BE2C (cell line): ENCODE measurements around the gene S100A2.

Source experiments
- DNase-seq: peaks from one replicate; pipeline ENCODE4 v3.0.0-alpha.2; 2020
- H3K27me3 ChIP-seq: fragments of 250-450 bp; sonication (Bioruptor Pico); 2 replicates; pipeline ENCODE4 v1.5.1; 2020; ENCODE audit warnings: mild to moderate bottlenecking
- H3K36me3 ChIP-seq: fragments of 250-450 bp; sonication (Bioruptor Pico); 2 replicates; pipeline ENCODE4 v1.5.1; 2020; ENCODE audit warnings: mild to moderate bottlenecking
- H3K4me1 ChIP-seq: fragments of 250-450 bp; sonication (Bioruptor Pico); 2 replicates; pipeline ENCODE4 v1.5.1; 2020
- H3K4me3 ChIP-seq: 2 replicates; pipeline ENCODE4 v1.5.1; 2011; ENCODE audit warnings: low read depth, low read length
- H3K9me3 ChIP-seq: fragments of 250-450 bp; sonication (Bioruptor Pico); 2 replicates; pipeline ENCODE4 v1.5.1; 2020
- TF ChIP-seq, protein P1 (sequence below): IDR thresholded peaks from 2 replicates; pipeline ENCODE4 v1.5.1; 2012; ENCODE audit warnings: mild to moderate bottlenecking, low read depth, low read length

S100A2 gene

DNA sequence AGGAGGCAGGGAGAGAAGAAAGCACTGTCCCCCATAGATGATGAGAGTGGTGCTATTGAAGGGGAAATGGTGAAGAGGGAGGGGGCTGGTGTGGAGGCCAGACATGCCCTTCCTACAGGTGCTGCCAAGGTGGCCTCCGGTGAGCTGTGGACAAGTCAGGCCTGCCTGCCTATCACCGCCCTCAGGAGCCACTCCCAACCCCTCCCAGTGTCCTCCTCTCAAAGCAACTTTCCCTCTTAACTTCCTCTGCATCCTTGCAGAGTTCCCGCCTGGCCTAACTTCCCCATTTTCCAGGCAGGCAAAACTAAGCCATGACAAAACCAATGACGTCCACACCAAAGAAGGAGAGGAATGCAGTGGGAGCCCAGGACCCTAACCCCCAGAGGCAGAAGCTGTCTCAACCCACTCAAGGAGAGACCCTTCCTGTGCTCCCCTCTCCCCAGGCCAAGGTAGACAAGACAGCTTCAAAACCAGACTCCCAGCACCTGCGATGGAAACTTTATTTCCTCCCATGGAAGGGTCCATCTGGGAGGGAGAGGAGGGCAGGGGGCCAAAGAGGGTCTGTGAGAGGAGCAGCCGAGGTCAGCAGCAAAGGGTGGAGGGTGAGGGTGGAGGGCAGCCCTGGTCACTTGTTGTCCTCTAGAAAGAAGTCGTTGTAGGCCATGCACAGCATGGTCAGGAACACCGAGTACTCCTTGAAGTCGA, 28.8 kb downstream of the S100A2 start:
- Histone ChIP-seq H3K4me3 (peak overlapping the region; percentile 74), H3K9me3 (no peaks in the 10 kb centered on the region), H3K36me3 (no peaks in the 10 kb centered on the region), H3K27me3 (no peaks in the 10 kb centered on the region), H3K4me1 (peaks cover 39% of the 10 kb centered on the region)
- no peak for DNase-seq
- TF ChIP-seq, protein P1, sequence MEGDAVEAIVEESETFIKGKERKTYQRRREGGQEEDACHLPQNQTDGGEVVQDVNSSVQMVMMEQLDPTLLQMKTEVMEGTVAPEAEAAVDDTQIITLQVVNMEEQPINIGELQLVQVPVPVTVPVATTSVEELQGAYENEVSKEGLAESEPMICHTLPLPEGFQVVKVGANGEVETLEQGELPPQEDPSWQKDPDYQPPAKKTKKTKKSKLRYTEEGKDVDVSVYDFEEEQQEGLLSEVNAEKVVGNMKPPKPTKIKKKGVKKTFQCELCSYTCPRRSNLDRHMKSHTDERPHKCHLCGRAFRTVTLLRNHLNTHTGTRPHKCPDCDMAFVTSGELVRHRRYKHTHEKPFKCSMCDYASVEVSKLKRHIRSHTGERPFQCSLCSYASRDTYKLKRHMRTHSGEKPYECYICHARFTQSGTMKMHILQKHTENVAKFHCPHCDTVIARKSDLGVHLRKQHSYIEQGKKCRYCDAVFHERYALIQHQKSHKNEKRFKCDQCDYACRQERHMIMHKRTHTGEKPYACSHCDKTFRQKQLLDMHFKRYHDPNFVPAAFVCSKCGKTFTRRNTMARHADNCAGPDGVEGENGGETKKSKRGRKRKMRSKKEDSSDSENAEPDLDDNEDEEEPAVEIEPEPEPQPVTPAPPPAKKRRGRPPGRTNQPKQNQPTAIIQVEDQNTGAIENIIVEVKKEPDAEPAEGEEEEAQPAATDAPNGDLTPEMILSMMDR: no peak

DNA sequence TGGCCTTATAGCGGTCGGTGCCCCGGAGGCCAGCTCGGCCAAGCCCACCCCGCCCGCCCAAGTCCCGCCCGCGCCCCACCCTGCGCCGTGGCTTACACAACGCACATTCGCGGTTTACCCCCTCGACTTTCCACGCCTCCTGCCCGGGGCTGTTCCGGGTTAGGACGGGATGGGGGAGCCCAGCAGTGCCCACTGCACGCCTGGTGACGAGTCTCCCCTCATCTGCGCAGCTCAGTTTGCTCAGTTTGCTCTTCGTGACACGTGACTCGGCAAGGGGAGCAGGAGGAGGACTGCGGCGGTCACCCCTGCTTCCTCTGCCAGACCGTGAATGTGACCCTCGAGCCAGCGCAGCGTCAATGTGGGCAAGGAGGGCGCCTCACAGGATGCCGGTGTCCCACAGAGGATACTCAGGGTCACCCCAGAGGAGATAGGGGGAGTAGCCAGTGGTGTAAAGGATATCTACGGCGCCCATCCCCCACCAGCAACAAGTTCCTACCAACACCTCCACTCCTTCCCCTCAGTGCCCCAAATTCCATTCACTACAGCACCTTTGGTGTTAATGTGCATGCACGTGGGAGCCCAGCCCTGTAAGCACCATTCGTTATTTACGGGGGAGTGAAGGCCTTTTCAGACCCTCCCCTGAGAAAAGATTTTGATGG, 29.5 kb downstream of the S100A2 start:
- H3K36me3 ChIP-seq: no peaks in the 10 kb centered on the region
- DNase-seq: peak; percentile 78
- peak overlapping the region; percentile 74 for H3K4me3 ChIP-seq
- TF ChIP-seq, protein P1: no peak
- no peaks in the 10 kb centered on the region for H3K27me3 ChIP-seq
- H3K9me3 ChIP-seq: no peaks in the 10 kb centered on the region
- peaks cover 39% of the 10 kb centered on the region for H3K4me1 ChIP-seq

DNA sequence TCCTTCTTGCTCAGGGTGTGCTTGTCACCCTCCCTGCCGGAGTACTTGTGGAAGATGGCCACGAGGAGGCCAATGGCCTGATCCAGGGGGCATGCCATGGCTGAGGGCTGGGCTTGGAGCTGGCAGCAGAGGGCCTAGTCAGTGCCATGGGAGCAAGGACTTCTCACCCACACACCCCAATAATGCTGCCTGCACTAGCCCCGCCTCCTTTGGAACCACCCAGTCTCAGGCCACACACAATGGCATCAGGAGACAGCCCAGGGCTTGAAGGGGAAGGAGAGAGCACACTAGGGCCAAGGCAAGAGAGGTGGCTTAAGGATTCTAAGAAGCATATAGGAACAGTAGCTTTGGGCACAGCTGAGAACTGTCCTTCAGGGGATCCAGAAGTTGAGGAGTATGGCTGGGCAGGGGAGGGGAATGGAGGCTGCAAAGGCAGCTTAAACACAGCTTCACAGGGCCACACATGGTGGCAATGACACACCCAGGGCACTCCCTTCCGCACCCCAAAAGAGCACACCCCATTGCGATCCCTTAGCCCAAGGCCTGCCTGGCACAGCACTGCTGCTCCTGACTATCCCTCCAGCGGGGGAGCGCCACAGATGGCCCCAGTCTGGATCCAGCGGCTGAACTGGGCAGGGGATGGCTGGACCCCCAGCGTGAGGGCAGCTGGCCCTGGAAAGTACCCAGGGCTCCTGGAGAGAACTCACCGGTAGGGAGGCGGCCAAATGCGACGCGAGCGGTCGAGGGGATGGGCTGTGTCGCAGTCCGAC, 30.2 kb downstream of the S100A2 start, which contains the start of gene S100A6:
Gene S100A6 (minus strand): TSS at position 750 of the 770 bp plus-strand sequence. CDS start 652 bp downstream, at position 98.
- no peaks in the 10 kb centered on the region for H3K27me3 ChIP-seq
- H3K36me3 ChIP-seq: no peaks in the 10 kb centered on the region
- TF ChIP-seq, protein P1: no peak
- peak within 1 kb of the TSS; percentile 74 for H3K4me3 ChIP-seq
- no peaks in the 10 kb centered on the region for H3K9me3 ChIP-seq
- no peak for DNase-seq
- H3K4me1 ChIP-seq: peaks cover 39% of the 10 kb centered on the region

DNA sequence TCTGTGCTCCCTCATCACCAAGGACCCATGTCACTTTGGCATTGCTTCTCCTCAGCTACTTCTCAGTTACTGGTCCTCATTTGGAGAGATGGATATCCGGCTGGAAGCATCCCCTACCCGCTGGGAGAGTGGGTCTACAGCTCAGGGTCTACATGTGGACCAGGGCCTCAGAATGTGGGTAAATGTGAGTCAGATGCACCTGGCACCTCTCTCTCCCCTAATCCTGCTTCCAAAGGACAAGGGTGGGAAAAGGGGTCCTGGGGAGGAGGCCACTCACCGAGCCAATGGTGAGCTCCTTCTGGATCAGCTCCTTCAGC, 30.8 kb downstream of the S100A2 start:
- H3K4me3 ChIP-seq: peak overlapping the region; percentile 74
- H3K36me3 ChIP-seq: no peaks in the 10 kb centered on the region
- TF ChIP-seq, protein P1: no peak
- H3K27me3 ChIP-seq: no peaks in the 10 kb centered on the region
- peaks cover 39% of the 10 kb centered on the region for H3K4me1 ChIP-seq
- no peak for DNase-seq
- H3K9me3 ChIP-seq: no peaks in the 10 kb centered on the region

DNA sequence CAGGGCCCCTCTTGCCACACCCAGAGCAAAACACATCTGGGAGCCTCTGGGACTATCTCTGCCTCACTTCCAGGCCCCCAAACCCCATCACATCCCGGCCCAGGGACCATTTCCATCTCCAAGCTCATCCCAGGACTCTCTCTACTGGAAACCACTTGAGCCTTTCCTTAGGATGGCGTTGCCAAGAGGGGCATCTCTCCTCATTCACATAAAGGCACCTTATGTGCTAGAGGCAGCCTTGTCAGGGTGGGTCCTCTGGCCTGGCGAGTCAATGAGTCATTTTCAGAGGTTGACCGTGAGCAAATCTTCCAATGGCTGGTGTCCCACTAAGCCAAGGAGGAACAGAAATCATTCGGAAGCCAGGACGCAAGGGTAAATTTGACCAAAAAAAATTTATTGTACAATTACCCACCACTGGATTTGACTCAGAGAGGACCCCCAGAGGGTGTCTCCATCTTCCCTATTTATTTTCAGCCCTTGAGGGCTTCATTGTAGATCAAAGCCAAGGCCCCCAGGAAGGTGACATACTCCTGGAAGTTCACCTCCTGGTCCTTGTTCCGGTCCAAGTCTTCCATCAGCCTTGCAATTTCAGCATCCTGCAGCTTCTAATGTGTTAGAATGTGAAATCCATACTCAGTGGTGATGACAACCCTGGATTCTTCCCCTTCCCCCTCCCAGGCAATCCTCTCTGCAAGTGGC, 31.3 kb downstream of the S100A2 start:
- peak overlapping the region; percentile 74 for H3K4me3 ChIP-seq
- H3K27me3 ChIP-seq: no peaks in the 10 kb centered on the region
- no peak for DNase-seq

More for the DNA sequence above, 31.3 kb downstream of the S100A2 start:
- H3K4me1 ChIP-seq: peaks cover 39% of the 10 kb centered on the region
- no peaks in the 10 kb centered on the region for H3K36me3 ChIP-seq
- no peaks in the 10 kb centered on the region for H3K9me3 ChIP-seq
- TF ChIP-seq, protein P1: no peak
